ENCODE measurements around the gene CLDN6. TPM values are rescaled to one million over a fixed set of nuclear protein-coding genes. Genes with fewer than 3 reads are reported as not detected.

The CLDN6 gene
- total RNA-seq, 5 donors from 2014 or later (not counting 1 experiment from before 2014, with no cell fraction given) = 0.30 to 1.1 (median 0.85) TPM; not detected in 2

GRCh38 chr16:3000540-3000939, 17.4 kb downstream of the CLDN6 start:
- DNase-seq = no peak

DNA sequence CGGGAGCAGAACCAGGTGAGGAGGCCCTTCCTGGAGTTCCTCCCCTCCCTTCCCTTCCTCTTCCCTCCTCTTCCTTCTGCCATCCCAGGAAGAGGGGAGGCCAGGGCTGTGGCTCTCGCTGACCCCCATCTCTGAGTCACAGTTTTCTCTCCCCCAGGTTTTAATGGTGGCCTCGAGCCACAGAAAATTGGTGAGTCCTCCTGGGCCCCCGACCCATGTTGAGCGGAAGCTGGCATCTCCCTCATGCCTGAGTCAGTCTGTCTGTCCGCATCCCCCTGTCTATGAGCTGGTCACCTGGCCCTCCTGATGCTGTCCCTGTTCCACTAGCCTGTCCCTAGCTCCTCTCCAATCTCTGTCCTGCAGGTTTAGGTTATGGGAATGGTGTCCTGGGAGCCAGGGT, 18.1 kb downstream of the CLDN6 start:
- H3K27ac ChIP-seq (ENCODE audit: low read length) = no peak overlapping the region
- no peaks in the 10 kb centered on the region for H3K9me3 ChIP-seq
- H3K9me3 Mint-ChIP-seq = no peaks in the 10 kb centered on the region
- no peak overlapping the region for H3K27ac Mint-ChIP-seq
- H3K4me3 ChIP-seq (ENCODE audit: control insufficient read depth in 1 of 2, extremely low read depth in 1 of 2, low read length in 1 of 2) = no peak overlapping the region
- no peak overlapping the region for H3K4me3 Mint-ChIP-seq
- DNase-seq (no peak), ATAC-seq (replicated peaks in 1 of 4) (no peak)
- H3K27me3 Mint-ChIP-seq = peaks cover 3 to 11% of the 10 kb centered on the region in 2 donors
- H3K27me3 ChIP-seq (replicated peaks in 1 of 2; ENCODE audit: control insufficient read depth in 2 of 2, extremely low read depth in 1 of 2, insufficient read depth in 2 of 2, low read length in 1 of 2) = peaks cover 0 to 47% of the 10 kb centered on the region in 2 experiments
- peaks cover 0 to 7% of the 10 kb centered on the region in 2 experiments for H3K4me1 ChIP-seq (ENCODE audit: control insufficient read depth in 1 of 2, extremely low read depth in 1 of 2, insufficient read depth in 2 of 2, low read length in 2 of 2)
- H3K4me1 Mint-ChIP-seq = peaks cover 0 to 4% (median 4%) of the 10 kb centered on the region in 3 donors
- no peaks in the 10 kb centered on the region for H3K36me3 ChIP-seq (ENCODE audit: control insufficient read depth in 2 of 2, extremely low read depth in 1 of 2, insufficient read depth in 1 of 2, low read length in 1 of 2)
- CTCF ChIA-PET = no interaction called here
- POLR2A ChIA-PET = no interaction called here
- WGBS (ENCODE audit: insufficient coverage) = 80% methylated on average over 3 of the region's 6 CpGs
- no peaks in the 10 kb centered on the region for H3K36me3 Mint-ChIP-seq

More at GRCh38 chr16:3000540-3000939, 17.4 kb downstream of the CLDN6 start:
- H3K4me3 Mint-ChIP-seq = no peak overlapping the region
- H3K4me1 ChIP-seq (ENCODE audit: control insufficient read depth in 1 of 2, extremely low read depth in 1 of 2, insufficient read depth in 2 of 2, low read length in 2 of 2) = peaks cover 0 to 9% of the 10 kb centered on the region in 2 experiments
- H3K36me3 ChIP-seq (ENCODE audit: control insufficient read depth in 2 of 2, extremely low read depth in 1 of 2, insufficient read depth in 1 of 2, low read length in 1 of 2) = no peaks in the 10 kb centered on the region
- CTCF ChIA-PET = no interaction called here
- no peaks in the 10 kb centered on the region for H3K9me3 Mint-ChIP-seq
- H3K27ac Mint-ChIP-seq = no peak overlapping the region
- no peaks in the 10 kb centered on the region for H3K9me3 ChIP-seq
- H3K4me3 ChIP-seq (ENCODE audit: control insufficient read depth in 1 of 2, extremely low read depth in 1 of 2, low read length in 1 of 2) = no peak overlapping the region
- POLR2A ChIA-PET = no interaction called here
- peaks cover 0 to 5% (median 5%) of the 10 kb centered on the region in 3 donors for H3K4me1 Mint-ChIP-seq
- peaks cover 3 to 13% of the 10 kb centered on the region in 2 donors for H3K27me3 Mint-ChIP-seq
- H3K27ac ChIP-seq (ENCODE audit: low read length) = no peak overlapping the region
- peaks cover 0 to 49% of the 10 kb centered on the region in 2 experiments for H3K27me3 ChIP-seq (replicated peaks in 1 of 2; ENCODE audit: control insufficient read depth in 2 of 2, extremely low read depth in 1 of 2, insufficient read depth in 2 of 2, low read length in 1 of 2)
- 70% methylated on average over 2 of the region's 4 CpGs for WGBS (ENCODE audit: insufficient coverage)
- no peaks in the 10 kb centered on the region for H3K36me3 Mint-ChIP-seq
- no peak for ATAC-seq (replicated peaks in 1 of 4)

GRCh38 chr16:2996298-2996697, 21.7 kb downstream of the CLDN6 start:
- no peak overlapping the region for H3K27ac Mint-ChIP-seq
- H3K27me3 ChIP-seq (replicated peaks in 1 of 2; ENCODE audit: control insufficient read depth in 2 of 2, extremely low read depth in 1 of 2, insufficient read depth in 2 of 2, low read length in 1 of 2) = peaks cover 0 to 49% of the 10 kb centered on the region in 2 experiments
- ATAC-seq (replicated peaks in 1 of 4) = no peak
- H3K9me3 ChIP-seq = no peaks in the 10 kb centered on the region
- peaks cover 3 to 5% of the 10 kb centered on the region in 2 donors for H3K27me3 Mint-ChIP-seq
- H3K4me1 Mint-ChIP-seq = no peaks in the 10 kb centered on the region
- no peaks in the 10 kb centered on the region for H3K9me3 Mint-ChIP-seq
- no peaks in the 10 kb centered on the region for H3K4me1 ChIP-seq (ENCODE audit: control insufficient read depth in 1 of 2, extremely low read depth in 1 of 2, insufficient read depth in 2 of 2, low read length in 2 of 2)
- no peak overlapping the region for H3K27ac ChIP-seq (ENCODE audit: low read length)
- H3K36me3 ChIP-seq (ENCODE audit: control insufficient read depth in 2 of 2, extremely low read depth in 1 of 2, insufficient read depth in 1 of 2, low read length in 1 of 2) = no peaks in the 10 kb centered on the region
- no peak for DNase-seq
- 79% methylated on average over 8 of the region's 13 CpGs for WGBS (ENCODE audit: insufficient coverage)
- ChIA-PET CTCF (interaction anchor here in 1 of 2 donors (0.6 kb wide), 1 partner anchor 110 kb away, joined by 8 read pairs; no protein-coding TSS in a partner anchor), POLR2A (no interaction called here)
- no peaks in the 10 kb centered on the region for H3K36me3 Mint-ChIP-seq
- no peak overlapping the region for H3K4me3 ChIP-seq (ENCODE audit: control insufficient read depth in 1 of 2, extremely low read depth in 1 of 2, low read length in 1 of 2)
- H3K4me3 Mint-ChIP-seq = no peak overlapping the region

DNA sequence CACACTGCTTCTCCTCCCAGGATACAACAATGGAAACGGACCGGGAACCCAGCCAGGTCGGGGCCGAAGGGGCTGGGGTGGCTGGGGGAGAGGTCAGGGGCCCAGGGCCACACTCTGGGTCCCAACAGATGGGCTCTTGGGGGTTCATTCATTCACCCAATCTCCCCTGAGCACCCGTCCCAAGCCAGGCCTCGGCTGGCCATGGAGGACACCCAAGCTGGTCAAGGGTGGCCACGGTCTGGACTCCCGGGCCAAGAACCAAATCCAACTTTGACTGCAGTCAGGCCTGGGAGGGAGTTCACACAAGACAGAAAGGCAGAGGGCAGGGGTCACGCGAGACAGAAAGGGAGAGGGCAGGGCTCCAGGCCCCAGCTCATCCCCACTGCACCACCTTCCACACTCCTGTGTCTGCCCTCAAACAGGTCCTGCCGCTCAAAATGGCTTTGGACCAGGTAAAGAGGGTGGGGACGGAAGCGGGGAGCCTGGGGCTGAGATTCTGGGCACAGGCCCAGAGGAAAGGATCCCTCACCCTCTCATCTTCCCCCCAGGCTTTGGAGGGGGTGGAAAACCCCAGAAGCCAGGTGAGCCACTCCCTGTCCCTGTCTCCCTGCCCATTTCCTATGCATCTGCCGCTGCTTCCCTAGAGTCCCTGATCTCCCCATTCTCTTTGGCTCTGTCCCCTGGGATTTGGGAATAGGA, 25.5 kb downstream of the CLDN6 start:
- no peak for DNase-seq
- ChIA-PET POLR2A (no interaction called here), CTCF (no interaction called here)
- Mint-ChIP-seq H3K9me3 (no peaks in the 10 kb centered on the region), H3K4me3 (no peak overlapping the region), H3K27ac (no peak overlapping the region), H3K4me1 (no peaks in the 10 kb centered on the region), H3K36me3 (no peaks in the 10 kb centered on the region), H3K27me3 (peaks cover 0 to 1% of the 10 kb centered on the region in 2 donors)
- no peaks in the 10 kb centered on the region for H3K4me1 ChIP-seq (ENCODE audit: control insufficient read depth in 1 of 2, extremely low read depth in 1 of 2, insufficient read depth in 2 of 2, low read length in 2 of 2)
- no peaks in the 10 kb centered on the region for H3K9me3 ChIP-seq
- no peaks in the 10 kb centered on the region for H3K36me3 ChIP-seq (ENCODE audit: control insufficient read depth in 2 of 2, extremely low read depth in 1 of 2, insufficient read depth in 1 of 2, low read length in 1 of 2)
- no peak overlapping the region for H3K27ac ChIP-seq (ENCODE audit: low read length)
- peaks cover 0 to 55% of the 10 kb centered on the region in 2 experiments for H3K27me3 ChIP-seq (replicated peaks in 1 of 2; ENCODE audit: control insufficient read depth in 2 of 2, extremely low read depth in 1 of 2, insufficient read depth in 2 of 2, low read length in 1 of 2)
- H3K4me3 ChIP-seq (ENCODE audit: control insufficient read depth in 1 of 2, extremely low read depth in 1 of 2, low read length in 1 of 2) = no peak overlapping the region
- WGBS (ENCODE audit: insufficient coverage) = 83% methylated on average over 1 of the region's 14 CpGs
- no peak for ATAC-seq (replicated peaks in 1 of 4)

- peaks cover 0 to 1% of the 10 kb centered on the region in 2 donors for H3K27me3 Mint-ChIP-seq
- H3K27ac Mint-ChIP-seq = no peak overlapping the region
- POLR2A ChIA-PET = no interaction called here
- no peak for ATAC-seq (replicated peaks in 1 of 4)
- Histone ChIP-seq H3K4me3 (ENCODE audit: control insufficient read depth in 1 of 2, extremely low read depth in 1 of 2, low read length in 1 of 2) (no peak overlapping the region), H3K36me3 (ENCODE audit: control insufficient read depth in 2 of 2, extremely low read depth in 1 of 2, insufficient read depth in 1 of 2, low read length in 1 of 2) (no peaks in the 10 kb centered on the region), H3K27ac (ENCODE audit: low read length) (no peak overlapping the region), H3K27me3 (replicated peaks in 1 of 2; ENCODE audit: control insufficient read depth in 2 of 2, extremely low read depth in 1 of 2, insufficient read depth in 2 of 2, low read length in 1 of 2) (peaks cover 0 to 56% of the 10 kb centered on the region in 2 experiments), H3K4me1 (ENCODE audit: control insufficient read depth in 1 of 2, extremely low read depth in 1 of 2, insufficient read depth in 2 of 2, low read length in 2 of 2) (no peaks in the 10 kb centered on the region), H3K9me3 (no peaks in the 10 kb centered on the region)
- H3K4me1 Mint-ChIP-seq = no peaks in the 10 kb centered on the region
- DNase-seq = no peak
- no peak overlapping the region for H3K4me3 Mint-ChIP-seq
- no peaks in the 10 kb centered on the region for H3K9me3 Mint-ChIP-seq
- CTCF ChIA-PET = no interaction called here
- WGBS (ENCODE audit: insufficient coverage) = 83% methylated on average over 2 of the region's 12 CpGs
- H3K36me3 Mint-ChIP-seq = no peaks in the 10 kb centered on the region
These were observed 26.3 kb downstream of the CLDN6 start for GRCh38 chr16:2991566-2992261.

GRCh38 chr16:2990891-2991290, 27.1 kb downstream of the CLDN6 start:
- Mint-ChIP-seq H3K27ac (no peak overlapping the region), H3K27me3 (peaks cover 0 to 1% of the 10 kb centered on the region in 2 donors), H3K4me3 (no peak overlapping the region), H3K9me3 (no peaks in the 10 kb centered on the region), H3K36me3 (no peaks in the 10 kb centered on the region), H3K4me1 (no peaks in the 10 kb centered on the region)
- no peak overlapping the region for H3K4me3 ChIP-seq (ENCODE audit: control insufficient read depth in 1 of 2, extremely low read depth in 1 of 2, low read length in 1 of 2)
- no peaks in the 10 kb centered on the region for H3K36me3 ChIP-seq (ENCODE audit: control insufficient read depth in 2 of 2, extremely low read depth in 1 of 2, insufficient read depth in 1 of 2, low read length in 1 of 2)
- no peak overlapping the region for H3K27ac ChIP-seq (ENCODE audit: low read length)
- POLR2A ChIA-PET = no interaction called here
- DNase-seq (no peak), ATAC-seq (replicated peaks in 1 of 4) (no peak)
- H3K27me3 ChIP-seq (replicated peaks in 1 of 2; ENCODE audit: control insufficient read depth in 2 of 2, extremely low read depth in 1 of 2, insufficient read depth in 2 of 2, low read length in 1 of 2) = peaks cover 0 to 55% of the 10 kb centered on the region in 2 experiments
- H3K9me3 ChIP-seq = no peaks in the 10 kb centered on the region
- H3K4me1 ChIP-seq (ENCODE audit: control insufficient read depth in 1 of 2, extremely low read depth in 1 of 2, insufficient read depth in 2 of 2, low read length in 2 of 2) = no peaks in the 10 kb centered on the region
- CTCF ChIA-PET = no interaction called here
- 70% methylated on average over 3 of the region's 10 CpGs for WGBS (ENCODE audit: insufficient coverage)

All from T-cell (primary cell).